ENCODE measurements around the gene CMTM6. TPM values are rescaled to one million over a fixed set of nuclear protein-coding genes. Genes with fewer than 3 reads are reported as not detected.

CMTM6 gene
- total RNA-seq, 1 donor from 2014 or later = 33.7 TPM

DNA sequence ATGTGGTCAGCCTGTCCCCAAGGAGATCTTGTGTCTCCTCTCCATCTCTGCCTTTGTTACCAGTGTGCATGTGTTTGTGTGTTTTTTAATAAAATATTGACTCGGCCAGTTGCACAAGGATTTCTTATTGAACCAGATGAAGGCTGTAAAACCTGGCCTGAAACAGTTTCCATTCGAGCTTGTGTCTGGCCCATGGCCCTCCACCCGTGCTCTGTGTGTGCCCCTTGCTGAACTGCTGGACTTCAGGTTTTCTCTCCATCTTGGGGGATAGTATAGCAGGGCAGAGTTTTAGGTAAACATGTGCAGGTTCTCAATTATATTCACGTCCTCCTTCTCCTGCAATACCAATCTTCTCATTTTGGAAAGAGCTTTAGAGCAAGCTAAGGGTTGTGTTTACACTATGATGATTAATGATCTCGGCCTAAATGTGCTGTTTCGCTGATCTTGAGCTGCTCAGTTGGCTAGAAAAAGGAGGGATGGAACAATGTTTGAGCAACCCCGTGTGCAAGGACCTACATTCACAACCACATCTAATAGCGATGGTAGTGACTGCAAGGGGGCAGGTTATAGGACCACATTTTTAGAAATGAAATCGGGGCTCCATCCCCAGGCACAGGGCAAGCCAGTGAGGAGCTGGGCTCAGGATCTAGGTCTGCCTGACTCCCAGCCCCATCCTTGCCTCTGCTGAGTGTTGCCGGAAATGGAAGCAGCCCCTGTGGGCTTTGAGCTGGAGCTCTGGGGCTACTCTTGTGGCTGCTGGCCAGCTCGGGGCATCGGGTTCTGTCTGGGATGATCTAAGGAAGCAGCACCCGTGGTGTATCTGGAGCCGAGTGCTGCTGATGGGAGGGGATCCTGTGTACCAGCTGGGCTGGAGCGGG is 47.7 kb downstream of the CMTM6 start:
- no peaks in the 10 kb centered on the region for H3K27me3 Mint-ChIP-seq (ENCODE audit: low read depth)
- TF ChIP-seq CTCF (conservative IDR thresholded peaks at IDR 0.05) = no peak
- no peak overlapping the region for H3K4me3 Mint-ChIP-seq
- no peak for DNase-seq (ENCODE audit: low read depth, low spot score)
- H3K27ac Mint-ChIP-seq (ENCODE audit: unreplicated experiment) = no peak overlapping the region
- peaks cover 27% of the 10 kb centered on the region for H3K4me1 Mint-ChIP-seq
- no peaks in the 10 kb centered on the region for H3K9me3 Mint-ChIP-seq
- H3K36me3 Mint-ChIP-seq (ENCODE audit: low read depth) = peaks cover 3% of the 10 kb centered on the region

- DNase-seq (ENCODE audit: low read depth, low spot score) = no peak
- Mint-ChIP-seq H3K27ac (ENCODE audit: unreplicated experiment) (no peak overlapping the region), H3K4me1 (peaks cover 27% of the 10 kb centered on the region), H3K4me3 (no peak overlapping the region), H3K36me3 (ENCODE audit: low read depth) (peaks cover 3% of the 10 kb centered on the region), H3K27me3 (ENCODE audit: low read depth) (no peaks in the 10 kb centered on the region), H3K9me3 (no peaks in the 10 kb centered on the region)
- TF ChIP-seq CTCF (conservative IDR thresholded peaks at IDR 0.05) = no peak
These were observed 48.5 kb downstream of the CMTM6 start for GRCh38 chr3:32454111-32454510.

- no peak overlapping the region for H3K4me3 Mint-ChIP-seq
- H3K9me3 Mint-ChIP-seq = no peaks in the 10 kb centered on the region
- H3K27ac Mint-ChIP-seq (ENCODE audit: unreplicated experiment) = no peak overlapping the region
- no peak for DNase-seq (ENCODE audit: low read depth, low spot score)
- H3K4me1 Mint-ChIP-seq = peaks cover 34% of the 10 kb centered on the region
- no peak for TF ChIP-seq CTCF (conservative IDR thresholded peaks at IDR 0.05)
- peaks cover 3% of the 10 kb centered on the region for H3K36me3 Mint-ChIP-seq (ENCODE audit: low read depth)
- H3K27me3 Mint-ChIP-seq (ENCODE audit: low read depth) = no peaks in the 10 kb centered on the region
These were observed 49.3 kb downstream of the CMTM6 start for GRCh38 chr3:32453346-32453745.

- DNase-seq (ENCODE audit: low read depth, low spot score) = no peak
- H3K27me3 Mint-ChIP-seq (ENCODE audit: low read depth) = no peaks in the 10 kb centered on the region
These were observed 50.6 kb downstream of the CMTM6 start for GRCh38 chr3:32452009-32452408.

DNA sequence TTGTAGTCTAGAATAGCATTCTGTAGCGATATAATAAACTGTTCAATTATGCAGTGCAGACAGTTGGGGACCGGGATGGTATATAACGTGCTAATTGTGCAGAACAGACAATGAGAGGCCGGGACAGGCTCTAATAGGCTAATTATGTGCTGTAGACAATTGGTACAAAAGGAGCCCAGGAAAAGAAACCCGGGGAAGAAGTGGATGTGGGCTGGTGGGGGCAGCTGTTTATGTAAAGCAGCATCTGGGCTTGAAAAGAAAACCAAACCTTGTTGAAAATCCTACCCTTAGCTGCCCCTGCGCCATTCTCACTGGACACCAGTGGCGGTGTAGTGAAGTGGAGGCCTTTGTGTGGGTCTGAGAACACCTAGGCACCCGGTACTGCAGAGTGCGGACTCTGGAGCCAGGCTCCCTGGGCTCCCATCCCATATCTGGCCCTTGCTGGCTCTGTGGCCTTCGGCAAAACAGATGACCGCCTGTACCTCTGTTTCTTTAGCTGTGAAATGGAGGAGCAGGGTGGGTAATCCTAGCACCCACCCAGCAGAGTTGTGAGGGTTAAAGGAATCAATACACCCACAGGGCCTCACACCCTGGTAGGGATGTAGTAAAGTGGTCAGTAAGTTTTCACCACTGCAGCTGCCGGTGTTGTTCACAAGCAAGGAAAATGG is 51.5 kb downstream of the CMTM6 start:
- peak overlapping the region; percentile 70 for H3K27ac Mint-ChIP-seq (ENCODE audit: unreplicated experiment)

More at GRCh38 chr3:32452009-32452408, 50.6 kb downstream of the CMTM6 start:
- Mint-ChIP-seq H3K27ac (ENCODE audit: unreplicated experiment) (no peak overlapping the region), H3K4me3 (no peak overlapping the region), H3K9me3 (peaks cover 3% of the 10 kb centered on the region), H3K4me1 (peaks cover 38% of the 10 kb centered on the region), H3K36me3 (ENCODE audit: low read depth) (peaks cover 6% of the 10 kb centered on the region)
- TF ChIP-seq CTCF (conservative IDR thresholded peaks at IDR 0.05) = no peak

More for the DNA sequence above, 51.5 kb downstream of the CMTM6 start:
- no peak overlapping the region for H3K4me3 Mint-ChIP-seq
- peaks cover 38% of the 10 kb centered on the region for H3K4me1 Mint-ChIP-seq
- H3K36me3 Mint-ChIP-seq (ENCODE audit: low read depth) = peaks cover 15% of the 10 kb centered on the region
- peaks cover 3% of the 10 kb centered on the region for H3K9me3 Mint-ChIP-seq
- DNase-seq (ENCODE audit: low read depth, low spot score) = no peak
- no peak for TF ChIP-seq CTCF (conservative IDR thresholded peaks at IDR 0.05)
- no peaks in the 10 kb centered on the region for H3K27me3 Mint-ChIP-seq (ENCODE audit: low read depth)
